ENCODE measurements around the gene TRAPPC1.

- no peak for TF ChIP-seq CTCF (conservative IDR thresholded peaks at IDR 0.05; ENCODE audit: low read depth, low read length)
- TF ChIP-seq EZH2 (IDR thresholded peaks at IDR 0.05; ENCODE audit: borderline replicate concordance, low read depth, low read length, poor library complexity, severe bottlenecking), result no peak
Observed at GRCh38 chr17:7915611-7916384, 15.9 kb downstream of the TRAPPC1 start, which contains the start of gene RNF227.
